Stimulated activated CD4-positive, alpha-beta T cell treated with anti-CD3 and anti-CD28 coated beads, TNF-alpha, amount 100 ng/mL, for 4 hours (primary cell): ENCODE results near the gene CKM.

ENCODE experiments used
- DNase-seq, 3 experiments: peaks; one replicate each; pipeline ENCODE4 v3.0.0-alpha.2; 2020; ENCODE audit warnings: low read depth in 3 of 3

CKM gene

DNA sequence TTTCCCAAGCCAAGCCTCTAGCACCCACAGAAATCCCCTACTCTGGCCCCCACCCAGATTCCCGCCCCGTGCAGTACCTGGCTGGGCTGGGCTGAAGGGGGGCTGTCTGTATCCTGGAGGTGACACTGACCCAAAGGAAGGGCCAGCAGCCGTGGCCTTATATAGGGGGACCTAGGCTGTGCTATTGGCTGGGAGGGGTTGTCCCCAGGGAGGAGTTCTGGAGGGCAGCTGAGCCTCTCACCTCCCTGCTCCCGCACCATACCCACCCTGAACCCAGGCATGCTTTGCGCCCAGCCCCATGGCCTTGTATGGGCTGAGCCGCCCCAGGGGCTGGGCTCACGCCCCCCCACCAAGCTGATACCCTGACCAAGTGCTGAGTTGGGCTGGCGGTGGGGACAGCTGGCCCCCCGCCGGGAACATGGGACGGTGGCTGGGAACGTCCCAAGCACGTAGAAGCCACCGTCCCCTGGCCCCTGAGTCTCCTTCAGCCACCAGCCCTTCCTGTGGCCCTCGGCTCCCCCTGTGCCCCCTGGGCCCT is at the start of gene CKM:
CKM (minus strand) TSS at position 132 of the 538 bp plus-strand sequence. CDS start 3,162 bp downstream, outside the sequence.
- no peak for DNase-seq

DNA sequence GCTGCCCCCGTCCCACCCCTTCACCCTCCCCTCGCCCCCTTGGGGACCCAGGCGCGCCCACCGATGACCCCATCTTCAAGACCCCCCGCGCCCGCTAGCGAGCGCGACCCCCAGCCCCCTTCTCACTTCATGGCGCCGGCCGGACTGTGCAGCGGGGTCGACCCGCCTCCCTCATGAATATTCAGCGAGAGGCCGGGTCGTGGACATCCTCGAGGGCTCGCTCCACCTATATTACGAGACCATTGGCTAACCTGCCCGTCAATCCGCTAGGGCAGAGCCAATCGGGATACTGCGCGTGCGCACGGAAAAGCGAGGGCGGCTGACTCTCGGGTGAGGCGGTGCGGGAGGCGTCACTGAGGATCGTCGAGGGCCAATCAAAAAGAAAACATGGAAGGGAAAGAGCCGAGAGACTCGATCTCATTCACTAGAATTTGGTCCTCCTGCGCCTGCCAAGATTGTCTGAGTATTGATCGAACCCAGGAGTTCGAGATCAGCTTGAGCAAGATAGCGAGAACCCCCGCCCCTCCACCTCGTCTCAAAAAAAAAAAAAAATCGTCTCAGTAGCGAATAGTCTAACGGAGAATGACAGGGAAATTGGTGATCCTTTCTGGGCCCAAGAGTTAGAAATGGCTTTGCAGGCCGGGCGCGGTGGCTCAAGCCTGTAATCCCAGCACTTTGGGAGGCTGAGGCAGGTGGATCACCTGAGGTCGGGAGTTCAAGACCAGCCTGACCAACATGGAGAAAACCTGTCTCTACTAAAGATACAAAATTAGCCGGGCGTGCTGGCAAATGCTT is 47.9 kb upstream of the CKM start, which contains the start of gene ERCC2:
ERCC2 (minus strand) TSS at position 164 of the 795 bp plus-strand sequence; CDS start at position 131, 33 bp downstream.
- DNase-seq, result peak; percentile 99 to 100 (median 99)

DNA sequence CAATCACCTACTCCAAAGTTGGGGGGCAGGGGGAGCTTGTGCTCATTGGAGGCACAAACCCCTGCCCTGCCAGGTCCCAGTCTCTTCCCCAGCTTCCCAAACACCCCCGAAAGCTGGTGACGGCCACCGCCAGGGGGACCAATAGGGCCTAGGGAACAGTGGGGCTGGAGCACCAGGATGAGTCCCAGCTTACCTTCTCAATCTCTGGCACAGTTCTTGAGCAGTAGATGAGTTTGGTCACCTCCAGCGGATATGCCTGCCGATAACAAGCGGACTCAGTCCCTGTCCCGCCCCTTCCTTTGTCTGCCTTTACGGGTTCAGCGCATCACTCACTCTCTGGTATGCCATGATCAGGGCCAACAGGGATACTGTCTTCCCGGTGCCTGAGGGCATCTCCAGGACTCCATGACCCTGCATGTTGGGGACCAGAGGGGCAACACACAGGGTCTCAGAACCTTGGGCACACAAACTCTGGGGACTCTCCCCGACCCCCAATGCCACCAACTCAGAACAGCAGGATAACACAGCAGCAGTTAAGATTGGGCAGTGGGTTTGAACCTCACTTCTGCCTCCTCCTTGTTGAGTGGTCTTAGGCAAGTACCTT is 46.2 kb upstream of the CKM start:
- no peak for DNase-seq

GRCh38 chr19:45368127-45368526 is 45.5 kb upstream of the CKM start:
- no peak for DNase-seq

DNA sequence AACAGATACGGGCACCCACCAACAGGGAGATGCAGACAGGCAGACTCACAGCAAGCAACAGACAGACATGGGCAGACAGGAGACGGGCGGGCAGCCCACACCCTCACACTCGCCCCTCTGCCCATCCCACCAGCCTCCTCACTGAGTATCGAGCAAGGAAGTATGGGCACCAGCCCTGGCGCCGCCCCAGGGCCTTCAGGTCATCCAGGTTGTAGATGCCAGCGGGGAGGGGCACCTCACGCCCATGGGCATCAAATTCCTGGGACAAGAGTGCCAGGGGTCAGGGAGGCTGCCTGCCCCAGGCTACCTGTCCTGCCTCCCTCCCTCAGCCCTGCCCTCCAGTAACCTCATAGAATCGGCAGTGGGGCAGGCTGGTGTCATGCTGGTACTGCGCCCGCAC is 42.0 kb upstream of the CKM start:
- no peak for DNase-seq

DNA sequence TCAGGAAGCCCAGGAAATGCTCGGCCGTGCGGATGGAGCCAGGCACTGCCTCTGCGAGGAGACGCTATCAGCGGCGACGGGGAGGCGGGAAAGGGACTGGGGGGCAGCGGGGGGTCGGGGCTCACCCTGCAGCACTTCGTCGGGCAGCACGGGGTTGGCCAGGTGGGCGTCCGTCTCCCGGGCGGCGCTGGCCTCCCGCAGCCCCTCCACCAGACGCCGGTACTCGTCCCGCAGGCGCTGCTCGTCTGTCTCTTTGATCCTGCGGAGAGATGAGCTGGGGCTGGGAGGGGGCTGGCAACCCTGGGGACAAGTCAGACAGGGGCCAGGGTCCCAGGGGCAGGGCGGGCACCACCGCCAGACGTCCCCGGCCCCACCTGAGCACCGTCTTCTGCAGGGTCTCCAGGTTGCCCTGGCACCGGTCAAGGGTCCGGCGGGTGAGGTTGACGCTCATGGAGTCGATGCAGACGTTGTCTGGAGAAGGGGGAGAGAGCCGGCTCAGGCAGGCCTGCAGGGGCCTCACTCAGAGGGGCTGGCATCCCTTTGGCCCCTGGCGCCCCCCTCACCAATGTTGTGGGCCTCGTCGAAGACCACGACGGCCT is 41.3 kb upstream of the CKM start:
- DNase-seq, result no peak

DNA sequence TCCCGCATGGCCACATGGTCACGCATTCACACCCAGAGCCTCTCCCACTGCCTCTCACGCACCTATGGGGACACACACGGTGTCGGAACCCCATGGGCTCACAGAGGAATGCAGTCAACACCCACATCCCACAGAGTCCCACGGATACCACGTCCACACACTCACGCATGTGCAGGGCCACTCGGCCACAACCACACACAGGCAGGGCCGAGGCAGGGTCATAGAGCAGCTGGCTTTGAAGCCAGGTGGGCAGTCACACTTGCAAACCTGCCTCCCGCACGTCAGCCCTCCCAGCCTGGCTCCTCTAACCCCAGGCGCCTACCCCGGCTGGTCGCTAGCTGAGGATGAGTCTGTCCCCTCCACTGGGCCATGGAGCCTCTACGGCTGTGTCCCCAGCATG is 39.6 kb upstream of the CKM start:
- no peak for DNase-seq

DNA sequence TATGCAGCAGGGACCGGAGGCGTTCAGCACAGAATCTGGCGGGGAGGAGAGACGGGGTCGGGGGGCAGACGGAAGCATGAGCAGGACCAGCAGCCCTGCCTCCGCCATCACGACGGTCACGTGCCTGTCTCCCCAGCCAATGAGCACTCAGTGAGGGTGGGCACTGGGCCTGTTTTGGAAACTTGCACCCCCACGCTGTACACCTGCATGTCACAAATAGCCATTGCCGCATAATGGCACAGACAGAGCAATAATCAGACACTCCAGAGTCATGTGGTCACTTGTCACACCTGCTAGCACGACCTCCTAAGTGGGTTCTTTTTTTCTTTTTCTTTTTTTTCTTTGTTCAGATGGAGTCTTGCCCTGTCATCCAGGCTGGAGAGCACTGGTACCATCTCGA is 38.9 kb upstream of the CKM start:
- no peak for DNase-seq

DNA sequence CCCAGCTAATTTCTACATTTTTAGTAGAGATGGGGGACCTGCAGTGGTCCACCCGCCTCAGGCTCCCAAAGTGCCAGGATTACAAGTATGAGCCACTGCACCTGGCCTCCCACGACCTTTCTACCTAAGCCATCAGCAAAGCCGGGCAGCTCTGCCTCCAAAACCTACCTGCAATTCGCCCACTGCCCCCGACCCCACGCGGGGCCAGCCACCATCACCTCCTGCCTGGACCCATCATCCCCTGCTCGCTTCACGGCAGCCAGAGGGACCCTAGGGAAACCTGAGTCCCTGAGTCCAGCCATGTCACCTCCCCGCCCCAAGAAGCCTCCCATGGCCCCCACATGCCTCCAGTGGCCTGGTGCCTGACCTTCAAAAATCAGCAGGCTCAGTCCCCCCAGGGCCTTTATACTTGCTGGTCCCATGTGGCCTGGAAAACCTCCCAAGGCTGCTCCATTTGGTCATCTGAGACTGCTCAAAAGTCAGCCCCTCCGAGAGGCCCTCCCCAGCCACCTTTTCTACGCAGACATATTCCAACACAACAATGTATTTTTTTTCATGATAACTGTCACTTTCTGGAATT is 35.6 kb upstream of the CKM start:
- DNase-seq, result no peak

DNA sequence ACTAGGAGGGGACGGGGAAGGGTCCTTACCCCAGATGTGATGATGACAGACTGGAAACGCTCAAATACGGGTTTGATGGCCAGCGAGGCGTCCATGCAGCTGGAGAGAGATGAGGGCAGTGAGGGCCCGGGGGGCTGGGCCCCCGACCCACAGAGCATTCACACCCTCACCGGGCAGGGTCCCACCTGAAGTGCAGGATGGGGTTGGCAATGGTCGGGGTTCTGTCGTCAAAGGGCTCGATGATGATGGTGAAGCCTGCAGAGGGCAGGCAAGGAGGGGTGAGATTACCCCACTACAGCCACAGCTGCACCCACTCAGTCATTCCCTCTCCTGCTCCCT is 34.7 kb upstream of the CKM start:
- DNase-seq, result no peak

GRCh38 chr19:45356760-45357444 is 34.2 kb upstream of the CKM start:
- no peak for DNase-seq

DNA sequence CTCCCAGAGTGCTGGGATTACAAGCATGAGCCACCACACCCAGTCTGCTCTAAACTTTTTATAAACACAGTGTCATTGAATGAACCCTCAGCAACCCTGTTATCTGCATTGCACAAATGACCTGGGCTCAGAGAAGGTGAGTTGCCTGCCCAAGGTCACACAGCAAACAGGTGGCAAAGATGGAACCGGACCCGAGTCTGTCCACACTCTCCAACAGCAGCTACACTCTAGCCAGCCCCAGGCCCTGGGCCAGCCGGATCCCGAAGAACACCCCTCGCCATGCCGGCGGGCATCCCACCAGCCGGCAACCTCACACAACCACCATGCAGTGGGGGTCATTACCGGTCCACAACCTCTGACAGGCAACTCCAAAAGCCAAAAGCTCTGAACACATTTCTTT is 33.2 kb upstream of the CKM start:
- DNase-seq, result no peak

DNA sequence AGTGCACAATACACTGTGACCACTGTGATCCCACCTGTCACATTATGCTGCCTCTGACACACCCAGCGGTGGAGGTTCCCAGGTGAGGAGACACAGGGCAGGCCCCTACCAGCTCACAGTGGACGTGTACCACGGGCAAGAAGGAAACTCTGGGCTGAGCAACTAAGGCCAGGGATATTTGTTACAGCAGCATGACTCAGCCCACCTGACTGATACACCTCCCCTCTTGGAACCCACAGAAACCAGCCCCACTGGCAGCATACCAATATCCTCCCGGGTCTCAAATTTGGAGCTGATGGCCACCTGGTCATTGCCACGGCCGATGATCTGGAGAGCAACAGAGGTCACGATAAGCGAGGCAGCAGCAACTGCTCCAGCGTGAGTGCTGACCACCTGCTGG is 32.7 kb upstream of the CKM start:
- DNase-seq, result no peak

DNA sequence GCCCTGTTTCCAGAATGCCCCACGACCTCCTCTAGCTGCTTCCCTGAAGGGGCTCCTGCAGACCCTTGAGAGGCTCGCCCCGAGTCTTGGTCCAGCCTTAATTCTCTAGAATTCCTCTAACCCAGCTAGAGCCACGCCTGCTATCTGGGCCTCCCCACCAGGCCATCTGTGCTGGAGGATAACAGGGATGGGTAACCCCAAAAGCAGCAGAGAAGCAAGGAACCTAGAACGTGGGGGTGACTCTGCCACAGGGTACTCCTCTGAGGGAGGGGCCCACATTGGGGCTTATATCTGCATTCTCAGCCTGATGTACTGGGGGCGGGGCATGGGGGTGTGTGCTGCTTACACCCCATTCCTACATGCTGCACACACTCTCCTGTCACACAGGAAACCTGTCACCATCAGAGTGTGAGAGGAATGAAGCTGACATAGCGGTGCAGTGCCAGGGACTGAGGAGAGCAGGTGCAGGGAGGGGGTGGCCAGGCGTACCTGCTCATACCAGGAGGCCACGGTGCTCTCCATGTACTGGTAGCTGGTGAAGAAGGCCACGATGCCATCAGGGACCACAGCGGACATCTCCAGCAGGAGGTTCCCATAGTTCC is 31.7 kb upstream of the CKM start:
- no peak for DNase-seq

DNA sequence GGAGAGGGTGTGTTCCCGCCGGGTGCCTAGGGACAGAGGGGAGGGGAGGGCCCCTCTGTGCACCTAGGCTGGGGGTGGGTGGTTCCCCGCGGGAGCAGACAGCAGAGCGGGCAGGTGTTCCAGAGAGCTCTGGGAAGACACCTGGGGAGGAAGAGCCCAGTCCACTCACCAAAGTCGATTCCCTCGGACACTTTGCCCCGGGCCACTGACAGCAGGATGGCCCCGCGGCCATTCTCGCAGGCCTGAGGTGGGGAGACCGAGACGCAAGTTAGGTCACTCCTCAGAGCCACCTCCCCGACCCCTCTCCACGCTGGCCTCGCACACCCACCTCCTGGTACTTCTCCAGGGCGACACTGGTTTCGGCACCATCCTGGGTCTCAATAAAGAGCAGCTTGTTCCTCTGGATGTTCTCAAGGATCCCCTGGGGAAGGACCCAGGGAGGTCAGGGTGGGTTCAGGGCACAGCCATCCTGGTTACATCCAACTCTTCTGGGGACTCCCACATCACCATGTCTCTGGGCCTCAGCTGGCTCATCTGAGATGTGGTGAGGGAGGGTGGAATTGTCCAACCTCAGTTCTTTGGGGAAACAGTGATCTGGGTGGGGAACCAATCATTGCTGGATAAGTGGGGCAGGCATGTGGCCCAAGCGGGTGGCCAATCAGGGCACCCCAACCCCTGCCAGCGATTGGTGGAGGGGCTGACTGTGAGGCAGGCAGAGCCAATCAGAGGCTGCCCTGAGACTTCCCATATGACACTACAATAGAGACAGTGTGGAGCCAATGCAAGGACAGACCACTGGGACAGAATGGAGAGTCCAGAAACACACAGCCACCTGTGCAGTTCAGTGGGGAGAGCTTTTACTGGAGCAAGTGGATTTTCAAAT is 30.5 kb upstream of the CKM start:
- no peak for DNase-seq

DNA sequence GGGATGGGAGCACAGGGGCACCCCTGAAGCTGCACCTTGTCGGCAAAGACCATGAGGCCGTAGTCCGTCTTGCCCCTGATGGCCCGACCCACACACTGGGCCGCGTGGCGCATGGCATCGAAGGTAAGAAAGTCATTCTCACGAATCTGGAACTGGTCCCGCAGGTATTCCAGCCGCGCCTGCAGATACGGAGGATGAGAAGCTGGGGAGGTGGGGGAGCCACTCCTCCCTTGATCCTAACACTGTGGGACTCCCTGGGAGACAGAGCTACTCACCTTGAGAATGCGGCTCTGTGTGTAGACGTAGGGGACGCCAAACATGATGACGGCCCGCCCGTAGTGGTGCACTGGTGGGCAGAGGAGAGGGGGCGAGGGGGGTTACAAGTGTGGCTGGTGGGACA is 29.8 kb upstream of the CKM start:
- DNase-seq, result no peak

DNA sequence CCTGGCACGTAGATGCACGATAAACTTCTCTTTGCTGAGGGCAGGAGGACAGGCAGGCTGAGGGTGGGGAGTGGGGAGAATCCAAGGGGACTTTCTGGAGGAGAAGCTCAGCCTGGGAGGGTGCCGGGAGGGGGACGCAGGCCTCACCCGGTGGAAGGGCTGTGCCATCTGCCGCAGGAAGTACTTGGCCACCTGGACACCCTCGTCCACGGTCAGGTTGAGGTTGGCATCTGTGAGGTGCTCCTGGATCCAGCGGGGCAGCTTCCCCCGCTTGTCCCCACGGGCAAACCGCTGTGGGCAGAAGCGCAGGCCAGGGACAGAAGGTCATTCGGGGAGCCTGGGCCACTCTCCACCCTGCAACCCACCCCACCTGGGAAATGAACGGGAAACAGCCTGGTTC is 29.4 kb upstream of the CKM start:
- no peak for DNase-seq

DNA sequence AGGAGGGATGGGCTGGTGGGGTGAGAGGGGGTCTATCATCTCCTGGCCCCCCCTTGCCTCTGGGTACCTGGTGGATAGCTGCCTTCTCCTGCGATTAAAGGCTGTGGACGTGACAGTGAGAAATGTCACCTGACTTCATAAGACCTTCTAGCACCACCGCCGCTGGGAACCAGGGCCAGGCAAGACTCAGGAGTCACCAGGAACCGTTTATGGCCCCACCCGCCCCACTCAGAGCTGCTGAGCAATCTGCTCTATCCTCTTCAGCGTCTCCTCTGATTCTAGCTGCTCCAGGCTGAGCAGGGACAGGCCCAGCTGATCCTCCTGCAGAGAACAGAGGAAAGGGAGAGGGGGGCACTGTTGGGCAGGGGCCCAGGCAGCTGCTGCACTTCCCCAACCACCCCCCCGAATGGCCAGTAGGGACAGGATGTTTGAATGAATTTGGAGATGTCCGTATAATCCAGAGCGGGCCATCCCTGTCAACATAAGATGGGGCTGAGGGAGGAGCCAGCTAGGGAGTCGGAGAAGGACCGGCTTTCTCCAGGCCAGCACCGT is 28.8 kb upstream of the CKM start:
- no peak for DNase-seq

- DNase-seq, result no peak
Measured at GRCh38 chr19:45350477-45351058, 27.9 kb upstream of the CKM start.

DNA sequence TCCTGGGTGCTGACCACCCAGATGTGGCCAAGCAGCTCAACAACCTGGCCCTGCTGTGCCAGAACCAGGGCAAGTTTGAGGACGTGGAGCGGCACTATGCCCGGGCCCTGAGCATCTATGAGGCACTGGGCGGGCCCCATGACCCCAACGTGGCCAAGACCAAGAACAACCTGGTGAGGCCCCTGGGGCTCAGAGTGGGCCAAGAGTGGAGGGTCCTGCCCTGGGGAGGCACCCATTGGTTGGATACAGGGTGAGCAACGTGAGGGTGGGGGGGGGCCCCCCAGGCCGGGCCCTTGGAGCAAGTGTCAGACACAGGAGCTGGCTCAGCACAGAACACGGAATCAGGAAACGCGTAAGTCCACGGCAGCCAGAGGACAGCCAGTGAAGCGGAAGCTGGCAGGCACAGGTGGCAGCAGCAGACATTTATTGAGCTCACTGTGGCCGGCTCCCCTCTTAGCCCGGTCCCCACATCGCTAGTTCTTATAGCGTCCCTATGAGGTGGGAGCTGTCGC is 26.8 kb upstream of the CKM start:
- DNase-seq, result no peak
